A673 (cell line): ENCODE results near the gene DDX31.

Experiments used
- EZH2 ChIP-seq: fragments of 200-600 bp; sonication (generic); IDR thresholded peaks from 2 replicates; pipeline ENCODE4 v1.6.1; 2017; ENCODE audit warnings: borderline replicate concordance, low read depth, mild to moderate bottlenecking, mixed read lengths, antibody characterized with exemption, low read length; ENCODE audit not compliant: poor library complexity, severe bottlenecking
- TF ChIP-seq, protein P1 (sequence below): fragments of 300-800, 200-600 bp; sonication (generic); conservative IDR thresholded peaks from 2 replicates; pipeline ENCODE4 v1.5.1; 2017; ENCODE audit warnings: low read depth, mild to moderate bottlenecking, antibody characterized with exemption, low read length, moderate library complexity, mixed read lengths

DNA sequence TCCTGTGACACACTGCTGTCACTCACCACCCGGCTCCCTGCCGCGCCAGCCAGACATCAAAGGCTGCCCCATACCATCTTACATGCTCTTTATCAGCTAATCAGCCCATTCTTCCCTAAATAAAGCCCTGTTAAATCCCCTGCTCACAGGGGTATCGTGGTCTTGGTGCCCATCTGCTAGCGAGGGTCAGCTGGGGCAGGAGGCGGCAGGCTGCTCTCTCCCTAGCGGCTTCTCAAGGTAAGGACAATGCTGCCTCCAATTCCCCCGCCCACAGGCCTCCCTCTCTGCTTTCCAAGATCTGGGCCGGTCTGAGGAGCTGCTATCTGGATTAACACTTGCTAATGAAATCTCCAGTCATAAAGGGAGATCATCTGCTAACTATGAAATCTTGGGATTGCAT, 60.6 kb downstream of the DDX31 start:
- TF ChIP-seq, protein P1, sequence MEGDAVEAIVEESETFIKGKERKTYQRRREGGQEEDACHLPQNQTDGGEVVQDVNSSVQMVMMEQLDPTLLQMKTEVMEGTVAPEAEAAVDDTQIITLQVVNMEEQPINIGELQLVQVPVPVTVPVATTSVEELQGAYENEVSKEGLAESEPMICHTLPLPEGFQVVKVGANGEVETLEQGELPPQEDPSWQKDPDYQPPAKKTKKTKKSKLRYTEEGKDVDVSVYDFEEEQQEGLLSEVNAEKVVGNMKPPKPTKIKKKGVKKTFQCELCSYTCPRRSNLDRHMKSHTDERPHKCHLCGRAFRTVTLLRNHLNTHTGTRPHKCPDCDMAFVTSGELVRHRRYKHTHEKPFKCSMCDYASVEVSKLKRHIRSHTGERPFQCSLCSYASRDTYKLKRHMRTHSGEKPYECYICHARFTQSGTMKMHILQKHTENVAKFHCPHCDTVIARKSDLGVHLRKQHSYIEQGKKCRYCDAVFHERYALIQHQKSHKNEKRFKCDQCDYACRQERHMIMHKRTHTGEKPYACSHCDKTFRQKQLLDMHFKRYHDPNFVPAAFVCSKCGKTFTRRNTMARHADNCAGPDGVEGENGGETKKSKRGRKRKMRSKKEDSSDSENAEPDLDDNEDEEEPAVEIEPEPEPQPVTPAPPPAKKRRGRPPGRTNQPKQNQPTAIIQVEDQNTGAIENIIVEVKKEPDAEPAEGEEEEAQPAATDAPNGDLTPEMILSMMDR, result no peak
- no peak for TF ChIP-seq EZH2
